ENCODE results near the gene KRT80.

The KRT80 gene

DNA sequence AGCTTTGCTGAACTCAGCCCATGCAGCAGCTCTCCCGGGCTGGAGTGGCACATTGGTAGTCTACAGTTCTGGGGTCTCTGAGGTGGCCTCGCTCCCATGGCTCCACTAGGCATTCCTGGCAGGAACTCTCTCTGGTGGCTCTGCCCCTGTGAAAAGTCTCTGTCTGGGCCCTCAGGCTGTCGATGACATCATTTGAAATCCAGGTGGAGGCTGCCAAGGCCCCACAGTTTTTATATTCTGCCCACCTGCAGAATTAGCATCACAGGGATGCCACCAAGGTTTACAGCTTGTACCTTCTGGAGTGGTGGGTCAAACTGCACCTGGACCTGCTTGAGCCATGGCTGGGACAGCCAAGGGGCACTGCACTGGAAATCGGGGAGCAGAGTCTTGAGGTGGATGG lies 31.6 kb downstream of the KRT80 start:
- no peak overlapping the region for H3K4me3 ChIP-seq (ENCODE audit: low read length)
- no peak for TF ChIP-seq ZNF274 (IDR thresholded peaks at IDR 0.05; ENCODE audit: low read depth, low read length)

DNA sequence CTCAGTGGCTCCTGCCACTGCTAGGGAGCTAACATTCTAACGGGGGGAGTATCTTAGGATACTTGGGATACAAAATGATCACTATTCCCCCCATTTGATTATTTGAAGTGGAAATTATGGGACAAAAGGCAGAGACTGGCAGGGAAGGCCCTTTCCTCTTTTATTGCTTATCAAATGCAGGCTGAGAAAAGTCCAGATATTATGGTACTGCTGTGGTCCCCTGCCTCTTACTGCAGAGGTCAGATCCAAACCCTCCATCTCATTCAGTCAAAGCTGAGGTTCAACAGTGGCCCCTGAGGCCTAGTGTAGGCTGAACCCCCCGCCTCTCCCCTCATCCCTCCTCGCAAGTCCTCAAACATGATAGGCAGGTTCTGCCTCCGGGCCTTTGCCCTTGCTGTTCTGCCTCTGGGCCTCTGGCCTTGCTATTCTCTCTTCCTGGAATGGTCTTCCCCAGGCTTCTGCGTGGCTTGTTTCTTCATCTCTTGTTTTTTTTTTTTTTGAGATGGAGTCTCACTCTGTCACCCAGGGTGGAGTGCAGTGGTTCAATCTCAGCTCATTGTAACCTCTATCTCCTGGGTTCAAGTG lies 34.2 kb downstream of the KRT80 start:
- no peak for TF ChIP-seq ZNF274 (IDR thresholded peaks at IDR 0.05; ENCODE audit: low read depth, low read length)
- no peak overlapping the region for H3K4me3 ChIP-seq (ENCODE audit: low read length)

DNA sequence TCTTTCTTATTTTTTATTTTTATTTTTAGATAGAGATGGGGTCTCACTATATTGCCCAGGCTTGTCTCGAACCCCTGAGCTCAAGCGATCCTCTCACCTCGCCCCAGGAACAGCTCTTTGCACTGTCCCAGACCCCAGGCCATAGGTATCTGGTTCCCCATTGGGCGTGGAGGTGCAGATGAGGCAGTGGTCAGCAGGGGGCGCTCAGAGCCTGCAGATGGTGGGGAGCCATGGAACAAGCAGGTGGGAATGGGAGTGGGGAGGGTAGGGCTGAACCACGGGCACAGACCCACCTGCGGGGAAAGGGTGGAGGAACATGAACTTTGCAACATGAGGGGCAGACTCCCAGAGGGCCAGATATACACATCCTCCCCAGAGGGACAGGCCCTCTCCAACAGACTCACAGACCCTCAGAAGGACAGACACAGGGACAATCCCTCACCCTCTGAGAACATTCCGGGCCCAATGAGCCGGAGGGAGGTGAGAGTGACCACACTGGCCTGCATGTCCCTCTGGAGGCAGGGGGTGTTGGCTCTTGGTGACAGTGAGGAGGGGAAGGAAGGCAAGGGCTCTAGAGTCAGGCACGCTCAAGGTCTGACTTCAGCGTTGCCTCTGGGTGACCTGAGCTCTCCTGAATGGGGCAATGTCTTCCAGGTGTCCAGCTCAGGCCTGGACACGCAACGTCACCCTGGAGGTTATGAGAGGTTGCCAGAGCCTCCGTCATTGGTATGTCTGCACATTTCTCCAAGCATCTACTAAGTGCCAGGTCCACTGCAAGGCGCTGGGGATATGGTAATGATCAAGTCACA lies 34.9 kb downstream of the KRT80 start:
- H3K4me3 ChIP-seq (ENCODE audit: low read length), result no peak overlapping the region
- TF ChIP-seq ZNF274 (IDR thresholded peaks at IDR 0.05; ENCODE audit: low read depth, low read length), result no peak

DNA sequence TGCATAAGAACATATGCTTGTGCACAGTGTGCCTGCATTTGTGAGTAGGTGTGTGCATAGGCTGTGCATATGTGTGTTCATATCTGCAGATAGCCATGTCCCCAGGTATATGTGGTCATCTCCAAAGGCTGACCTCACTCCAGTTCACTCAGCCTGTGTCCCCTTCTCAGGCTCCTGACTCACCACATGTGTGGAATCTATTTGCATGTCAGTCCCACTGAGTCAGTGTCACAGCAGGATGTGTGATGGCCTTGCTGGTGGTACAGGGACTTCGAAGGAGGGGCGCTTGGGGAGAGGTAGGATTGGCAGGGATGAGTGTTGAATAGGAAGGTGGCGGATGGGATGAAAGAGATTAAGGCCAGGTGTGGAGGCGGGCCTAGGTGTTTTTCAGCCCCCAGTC lies 35.5 kb downstream of the KRT80 start:
- no peak overlapping the region for H3K4me3 ChIP-seq (ENCODE audit: low read length)
- TF ChIP-seq ZNF274 (IDR thresholded peaks at IDR 0.05; ENCODE audit: low read depth, low read length), result no peak

DNA sequence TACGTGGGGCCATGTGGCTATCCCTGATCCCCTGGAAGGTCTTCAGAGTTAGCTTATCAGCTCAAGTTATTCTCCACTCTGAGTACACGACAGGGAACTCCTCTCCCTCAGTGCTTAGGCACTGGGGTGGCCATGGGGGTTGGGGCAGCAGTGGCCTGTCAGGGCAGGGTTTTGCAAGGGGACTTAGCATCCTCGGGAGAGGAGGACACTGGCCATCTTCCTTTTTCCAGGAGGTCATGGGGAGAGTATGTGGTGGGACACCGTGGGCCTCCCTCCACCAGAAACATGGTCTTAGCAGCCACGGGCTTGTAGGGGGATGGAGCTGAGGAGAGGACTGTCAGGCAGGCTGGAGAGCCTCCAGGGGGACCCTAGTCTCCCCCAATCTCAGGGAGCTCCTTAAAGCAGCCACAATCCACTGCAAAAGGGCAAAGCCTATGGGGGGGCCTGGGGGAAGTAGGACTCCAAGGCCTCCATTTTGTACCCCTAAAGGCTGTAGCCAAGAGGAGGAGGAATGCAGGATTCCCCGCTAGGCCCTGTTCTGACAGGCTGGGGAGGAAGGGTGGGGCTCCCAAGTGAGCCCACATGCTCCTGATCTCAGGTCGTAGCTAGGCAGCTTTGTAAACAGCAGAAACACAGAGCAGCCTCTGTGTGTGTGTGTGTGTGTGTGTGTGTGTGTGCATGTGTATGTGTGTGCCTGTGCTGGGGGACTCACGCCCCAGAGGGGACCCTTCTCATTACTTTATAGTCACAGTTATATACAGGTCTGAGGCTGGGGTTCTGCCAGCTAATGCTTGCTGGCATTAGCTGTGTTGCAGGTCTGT lies 36.6 kb downstream of the KRT80 start:
- H3K4me3 ChIP-seq (ENCODE audit: low read length), result no peak overlapping the region

DNA sequence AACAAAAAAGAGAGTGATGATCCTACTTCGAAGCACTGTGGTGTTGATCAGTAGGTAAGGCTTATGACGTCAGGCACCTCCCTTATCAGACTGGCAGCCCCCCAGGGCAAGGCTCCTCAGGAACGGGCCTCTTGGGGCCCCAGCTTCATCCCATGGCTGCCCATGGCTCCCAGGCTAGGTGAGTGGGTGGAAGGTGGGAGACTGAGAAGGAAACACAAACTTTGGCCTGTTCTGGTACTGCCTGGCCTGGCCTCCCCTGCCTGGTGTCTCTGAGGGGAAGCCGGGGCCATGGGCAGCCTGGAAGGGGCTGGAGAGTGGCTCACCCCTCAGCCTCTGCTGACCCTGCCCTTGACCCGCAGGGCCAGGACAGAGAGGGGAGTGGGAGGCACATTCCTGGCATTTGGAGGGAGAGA lies 38.9 kb downstream of the KRT80 start:
- no peak overlapping the region for H3K4me3 ChIP-seq (ENCODE audit: low read length)
- no peak for TF ChIP-seq ZNF274 (IDR thresholded peaks at IDR 0.05; ENCODE audit: low read depth, low read length)

More for the DNA sequence above, 36.6 kb downstream of the KRT80 start:
- TF ChIP-seq ZNF274 (IDR thresholded peaks at IDR 0.05; ENCODE audit: low read depth, low read length), result no peak

DNA sequence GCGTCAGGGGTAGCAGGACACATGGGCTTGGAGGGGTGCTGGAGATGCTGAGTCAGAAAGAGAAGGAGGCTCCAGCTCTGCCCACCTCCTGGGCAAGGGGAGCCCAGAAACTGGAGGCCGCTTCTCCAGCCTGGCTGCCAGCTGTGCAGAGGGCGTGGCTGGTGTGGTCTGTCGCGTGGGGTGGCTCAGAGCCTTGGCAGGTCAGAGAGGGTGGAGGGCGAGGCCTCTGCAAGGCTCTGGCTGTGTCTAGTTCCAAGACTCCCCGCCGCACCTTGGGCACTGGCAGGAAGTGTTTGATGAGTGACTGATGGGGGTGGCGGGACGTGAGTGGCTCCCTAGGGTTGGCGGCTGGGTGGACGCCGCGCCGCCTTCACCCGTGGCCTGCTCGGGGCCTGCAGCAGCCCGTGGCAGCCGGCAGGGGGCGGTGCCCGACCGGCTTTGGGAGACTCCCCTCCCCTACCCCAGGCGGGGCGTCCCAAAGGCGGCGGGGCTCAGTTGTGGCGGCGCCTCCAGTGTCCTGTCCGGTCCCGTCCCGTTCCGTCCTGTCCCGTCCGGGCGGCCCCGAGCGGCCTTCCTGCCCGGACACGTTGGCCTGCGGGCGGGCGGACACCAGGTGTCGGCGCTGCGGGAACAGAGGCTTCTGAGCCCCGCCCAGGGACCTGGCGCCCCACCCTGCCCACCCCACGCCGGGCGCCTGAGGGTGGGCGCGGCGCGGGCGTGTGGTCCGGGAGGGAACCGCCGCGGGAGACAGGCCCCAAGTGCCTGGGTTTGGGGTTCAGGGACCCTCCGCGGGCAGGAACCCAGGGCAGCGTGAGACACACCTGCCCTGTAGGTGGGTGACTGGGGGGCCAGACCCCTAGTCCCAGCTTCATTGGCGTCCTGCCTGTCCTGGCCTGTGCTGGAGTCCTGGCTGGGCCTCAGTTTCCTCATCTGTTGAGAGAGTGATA lies 39.7 kb downstream of the KRT80 start:
- no peak overlapping the region for H3K4me3 ChIP-seq (ENCODE audit: low read length)
- no peak for TF ChIP-seq ZNF274 (IDR thresholded peaks at IDR 0.05; ENCODE audit: low read depth, low read length)

DNA sequence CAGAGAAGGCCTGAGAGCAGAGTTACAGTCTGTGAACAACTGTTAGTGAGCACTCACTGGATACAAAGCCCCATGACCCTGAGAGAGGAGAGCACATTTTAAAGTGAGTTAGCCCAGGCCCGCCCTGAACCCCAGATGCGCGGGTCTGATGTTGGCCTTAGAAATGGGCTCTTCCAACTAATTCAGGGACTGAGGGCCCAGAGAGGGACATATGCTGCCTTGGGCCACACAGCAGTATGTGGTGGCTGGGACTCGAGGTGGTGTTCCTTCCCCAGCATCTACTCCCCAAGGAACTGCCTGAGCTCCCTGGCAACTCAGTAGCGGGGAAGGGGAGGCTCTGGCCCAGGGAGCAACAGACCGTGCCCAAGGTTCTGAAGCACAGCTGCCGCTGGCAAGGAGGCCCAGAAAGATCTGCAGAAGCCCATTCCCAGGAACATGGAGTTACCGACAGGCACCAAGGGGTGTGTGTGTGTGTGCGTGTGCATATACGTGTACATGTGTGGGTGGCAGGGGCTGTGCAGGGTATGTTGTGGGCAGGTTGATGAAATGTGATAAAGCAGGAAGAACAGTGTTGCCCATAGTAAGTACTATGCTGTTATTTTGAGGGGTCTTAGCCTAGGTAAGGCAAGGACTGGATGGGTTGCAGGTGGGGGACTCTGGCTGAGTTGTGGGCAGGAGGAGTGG lies 40.5 kb downstream of the KRT80 start:
- no peak for TF ChIP-seq ZNF274 (IDR thresholded peaks at IDR 0.05; ENCODE audit: low read depth, low read length)
- H3K4me3 ChIP-seq (ENCODE audit: low read length), result no peak overlapping the region

DNA sequence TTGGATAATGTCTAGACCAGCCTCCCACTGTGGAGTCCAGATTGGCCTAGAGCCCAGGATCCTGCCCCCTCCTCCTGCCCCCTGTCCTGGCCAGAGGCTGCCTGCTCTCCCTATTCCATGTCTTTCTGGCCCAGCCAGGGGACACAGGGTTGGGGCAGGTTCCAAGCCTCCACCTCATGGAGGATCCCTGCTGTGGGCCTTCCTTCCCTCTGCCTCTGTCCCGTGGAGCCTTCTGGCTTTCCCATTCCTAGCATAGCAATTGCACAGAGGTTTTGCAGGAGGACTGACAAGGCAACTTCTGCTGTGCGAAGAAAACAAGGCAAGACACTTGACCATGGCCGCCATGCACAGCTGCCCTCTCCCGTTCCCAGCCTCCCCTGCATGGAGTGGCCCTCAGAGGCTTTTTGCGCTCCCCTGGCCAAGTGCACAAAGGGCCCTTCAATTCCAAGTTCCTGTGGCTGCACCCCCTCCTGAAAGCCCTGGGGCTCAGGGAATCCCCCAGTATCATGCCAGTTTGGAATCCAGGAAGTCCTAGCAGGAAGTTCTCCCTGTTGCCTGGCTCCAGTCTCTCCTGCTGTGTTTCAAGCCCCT lies 42.1 kb downstream of the KRT80 start:
- H3K4me3 ChIP-seq (ENCODE audit: low read length), result no peak overlapping the region
- TF ChIP-seq ZNF274 (IDR thresholded peaks at IDR 0.05; ENCODE audit: low read depth, low read length), result no peak

DNA sequence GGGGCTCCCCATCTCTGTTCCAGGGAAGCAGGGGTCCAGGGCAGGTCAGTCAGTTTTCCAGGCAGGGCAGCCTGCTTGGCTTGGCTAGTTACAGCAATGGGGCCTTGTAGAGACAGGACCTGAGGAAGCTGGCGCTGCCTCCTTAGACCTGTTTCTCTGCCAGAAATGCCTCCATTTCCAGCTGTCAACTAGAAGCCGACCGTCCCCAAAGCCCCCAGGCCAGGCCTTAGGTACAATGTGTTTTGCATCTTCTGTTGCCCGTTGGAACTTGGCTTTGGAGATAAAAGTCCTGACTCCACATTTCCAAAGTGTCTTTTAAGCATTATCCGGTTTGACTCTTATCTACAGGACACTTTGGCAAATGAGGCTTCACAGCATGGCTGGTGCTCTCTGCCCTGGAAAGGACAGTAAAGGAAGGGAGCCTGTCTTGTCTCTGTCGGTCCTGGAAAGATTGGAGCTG lies 42.6 kb downstream of the KRT80 start:
- TF ChIP-seq ZNF274 (IDR thresholded peaks at IDR 0.05; ENCODE audit: low read depth, low read length), result no peak
- no peak overlapping the region for H3K4me3 ChIP-seq (ENCODE audit: low read length)

DNA sequence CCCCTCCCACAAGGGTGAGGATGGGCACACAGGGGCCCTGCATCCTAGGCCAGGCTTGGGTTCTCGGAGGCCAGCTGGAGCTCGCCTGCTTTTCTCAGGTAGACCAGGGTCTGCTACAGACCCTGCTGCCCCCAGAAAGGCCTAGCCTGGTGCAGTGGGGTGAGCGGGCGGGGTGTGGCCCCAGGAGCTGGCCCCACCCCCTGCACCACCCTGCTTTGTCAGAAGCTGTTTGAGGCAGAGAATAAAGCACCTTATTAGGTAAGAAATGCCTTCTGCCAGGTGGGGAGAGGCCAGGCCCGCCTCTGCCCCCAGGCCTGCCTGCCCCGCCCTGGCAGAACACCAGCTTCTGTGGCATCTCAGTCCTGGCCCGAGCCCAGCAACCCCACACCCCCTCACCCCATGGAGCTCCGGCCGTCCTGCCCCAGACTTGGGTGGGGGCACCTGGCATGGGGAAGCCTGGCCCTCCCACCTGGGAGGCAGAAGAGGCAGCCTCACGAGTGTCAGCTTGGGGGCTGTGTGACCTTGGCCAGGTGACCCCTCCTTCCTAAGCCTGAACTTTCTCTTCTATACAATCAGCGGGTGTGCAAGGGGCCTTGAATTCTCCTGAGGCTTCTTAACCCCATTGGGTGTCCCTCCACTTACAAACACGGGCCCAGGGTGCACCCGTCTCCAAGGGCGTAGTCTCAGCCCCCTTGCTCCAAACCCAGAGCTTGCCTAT lies 43.2 kb downstream of the KRT80 start:
- H3K4me3 ChIP-seq (ENCODE audit: low read length), result no peak overlapping the region
- no peak for TF ChIP-seq ZNF274 (IDR thresholded peaks at IDR 0.05; ENCODE audit: low read depth, low read length)

DNA sequence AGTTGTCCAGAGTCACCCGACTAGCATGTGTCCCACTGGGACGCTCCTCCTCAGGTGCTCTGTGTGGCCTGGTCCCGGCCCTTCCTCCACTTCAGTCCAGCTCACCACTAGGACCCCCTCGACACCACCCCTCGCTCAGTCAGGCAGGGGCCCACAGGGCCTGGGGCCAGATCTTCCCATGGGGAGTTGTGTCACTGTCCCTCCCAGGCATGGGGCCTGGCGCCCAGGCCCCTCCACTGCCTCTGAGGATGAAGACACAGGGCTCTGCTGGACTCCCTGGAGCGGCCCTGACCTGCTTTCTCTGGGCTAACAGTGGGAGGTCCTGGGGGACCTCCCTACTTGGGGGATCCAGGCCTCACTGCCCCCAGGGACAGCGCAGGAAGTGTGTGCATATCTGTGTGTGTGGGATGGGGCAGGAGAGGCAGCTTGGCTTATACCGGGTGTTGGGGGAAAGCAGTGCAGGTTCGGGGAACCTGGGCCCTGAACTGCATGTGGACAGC lies 43.8 kb downstream of the KRT80 start:
- H3K4me3 ChIP-seq (ENCODE audit: low read length), result no peak overlapping the region
- no peak for TF ChIP-seq ZNF274 (IDR thresholded peaks at IDR 0.05; ENCODE audit: low read depth, low read length)
